ENCODE data around the gene C3orf62. TPM values are rescaled to one million over a fixed set of nuclear protein-coding genes. Genes with fewer than 3 reads are reported as not detected.
A peak's percentile ranks its signal among the peaks of the same experiment; 100 is the strongest.
"Not testable (repeated sequence)": the region's sequence is repeated elsewhere in the genome, so short reads cannot be mapped to it uniquely, and the experiment has no call there.

The C3orf62 gene
- total and polyA plus RNA-seq, 2 experiments from 2014 or later: 3.3 to 4.5 TPM

DNA sequence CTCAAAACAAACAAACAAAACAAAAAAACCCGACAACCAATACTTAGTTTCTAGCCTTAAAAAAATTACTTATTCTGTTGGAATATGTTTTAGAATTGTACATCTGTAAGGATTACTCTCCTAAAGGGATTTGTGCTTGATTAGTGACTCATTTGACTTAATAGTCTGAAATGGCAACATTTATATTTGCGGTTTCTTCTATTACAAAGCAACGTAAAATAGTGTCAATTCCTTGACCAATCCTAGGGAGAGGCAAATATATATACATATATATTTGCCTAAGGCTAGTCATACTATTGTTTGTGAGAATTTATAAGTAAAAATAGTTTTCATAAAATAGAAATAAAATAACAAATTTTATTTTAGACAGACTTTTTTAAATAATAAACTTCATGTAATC is 39.7 kb downstream of the C3orf62 start:
- peaks cover 6% of the 10 kb centered on the region for H3K9me3 ChIP-seq (ENCODE audit: low read depth)
- no peaks in the 10 kb centered on the region for H3K79me2 ChIP-seq
- WGBS (ENCODE audit: low lambda C conversion rate, missing lambda C conversion rate): 93% methylated on average over 3 of the region's 3 CpGs
- DNase-seq (ENCODE audit: low spot score): no peak
- peak overlapping the region; percentile 88 for H3K27ac ChIP-seq
- no peaks in the 10 kb centered on the region for H3K9me2 ChIP-seq (replicated peaks; ENCODE audit: insufficient read depth)
- no peak overlapping the region for H3K4me2 ChIP-seq
- no peaks in the 10 kb centered on the region for H3K27me3 ChIP-seq
- H4K20me1 ChIP-seq (ENCODE audit: insufficient read depth, poor library complexity, severe bottlenecking): no peaks in the 10 kb centered on the region
- H3K4me1 ChIP-seq (ENCODE audit: insufficient read depth): peaks cover 14% of the 10 kb centered on the region
- TF ChIP-seq EZH2phosphoT487 (IDR thresholded peaks at IDR 0.05; ENCODE audit: low read depth, severe bottlenecking, unreplicated experiment): no peak
- no peak for TF ChIP-seq EZH2 (IDR thresholded peaks at IDR 0.05; ENCODE audit: borderline replicate concordance)
- TF ChIP-seq, protein P1, sequence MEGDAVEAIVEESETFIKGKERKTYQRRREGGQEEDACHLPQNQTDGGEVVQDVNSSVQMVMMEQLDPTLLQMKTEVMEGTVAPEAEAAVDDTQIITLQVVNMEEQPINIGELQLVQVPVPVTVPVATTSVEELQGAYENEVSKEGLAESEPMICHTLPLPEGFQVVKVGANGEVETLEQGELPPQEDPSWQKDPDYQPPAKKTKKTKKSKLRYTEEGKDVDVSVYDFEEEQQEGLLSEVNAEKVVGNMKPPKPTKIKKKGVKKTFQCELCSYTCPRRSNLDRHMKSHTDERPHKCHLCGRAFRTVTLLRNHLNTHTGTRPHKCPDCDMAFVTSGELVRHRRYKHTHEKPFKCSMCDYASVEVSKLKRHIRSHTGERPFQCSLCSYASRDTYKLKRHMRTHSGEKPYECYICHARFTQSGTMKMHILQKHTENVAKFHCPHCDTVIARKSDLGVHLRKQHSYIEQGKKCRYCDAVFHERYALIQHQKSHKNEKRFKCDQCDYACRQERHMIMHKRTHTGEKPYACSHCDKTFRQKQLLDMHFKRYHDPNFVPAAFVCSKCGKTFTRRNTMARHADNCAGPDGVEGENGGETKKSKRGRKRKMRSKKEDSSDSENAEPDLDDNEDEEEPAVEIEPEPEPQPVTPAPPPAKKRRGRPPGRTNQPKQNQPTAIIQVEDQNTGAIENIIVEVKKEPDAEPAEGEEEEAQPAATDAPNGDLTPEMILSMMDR (IDR thresholded peaks at IDR 0.05; ENCODE audit: poor library complexity): no peak
- no peak overlapping the region for H3K4me3 ChIP-seq
- no peaks in the 10 kb centered on the region for H3K36me3 ChIP-seq (replicated peaks; ENCODE audit: insufficient read depth, low read depth)
- no peak overlapping the region for H2AFZ ChIP-seq

DNA sequence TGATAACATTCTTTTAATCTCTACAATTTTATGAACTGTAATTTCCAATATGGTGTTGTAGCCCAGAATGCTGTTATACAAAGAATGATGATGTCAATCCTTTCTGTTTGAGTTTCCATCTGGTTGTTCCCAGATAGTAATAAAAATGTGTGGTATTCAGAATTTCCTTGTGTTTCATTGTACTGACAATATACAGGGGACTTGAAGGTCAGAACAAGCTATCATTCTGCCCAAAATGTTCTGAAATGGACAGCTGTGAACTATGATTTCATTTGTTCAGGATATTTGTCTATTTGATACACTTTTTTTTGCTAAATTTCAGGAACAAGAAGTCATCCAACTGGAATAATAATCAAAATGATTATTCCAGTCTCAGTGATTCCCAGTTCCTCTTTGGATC is 40.8 kb downstream of the C3orf62 start:
- H2AFZ ChIP-seq: no peak overlapping the region
- DNase-seq (ENCODE audit: low spot score): no peak
- no peaks in the 10 kb centered on the region for H4K20me1 ChIP-seq (ENCODE audit: insufficient read depth, poor library complexity, severe bottlenecking)
- H3K4me1 ChIP-seq (ENCODE audit: insufficient read depth): peaks cover 14% of the 10 kb centered on the region
- H3K27ac ChIP-seq: no peak overlapping the region
- H3K36me3 ChIP-seq (replicated peaks; ENCODE audit: insufficient read depth, low read depth): no peaks in the 10 kb centered on the region
- no peaks in the 10 kb centered on the region for H3K9me2 ChIP-seq (replicated peaks; ENCODE audit: insufficient read depth)
- H3K79me2 ChIP-seq: no peaks in the 10 kb centered on the region
- H3K4me2 ChIP-seq: no peak overlapping the region
- H3K27me3 ChIP-seq: no peaks in the 10 kb centered on the region
- no peak for TF ChIP-seq EZH2 (IDR thresholded peaks at IDR 0.05; ENCODE audit: borderline replicate concordance)
- TF ChIP-seq, protein P1 (IDR thresholded peaks at IDR 0.05; ENCODE audit: poor library complexity): no peak
- TF ChIP-seq EZH2phosphoT487 (IDR thresholded peaks at IDR 0.05; ENCODE audit: low read depth, severe bottlenecking, unreplicated experiment): no peak
- H3K4me3 ChIP-seq: no peak overlapping the region
- peaks cover 6% of the 10 kb centered on the region for H3K9me3 ChIP-seq (ENCODE audit: low read depth)

GRCh38 chr3:49228817-49229216 is 48.2 kb downstream of the C3orf62 start:
- H3K79me2 ChIP-seq; H3K4me1 ChIP-seq (ENCODE audit: insufficient read depth); H3K36me3 ChIP-seq (replicated peaks; ENCODE audit: insufficient read depth, low read depth); H3K4me3 ChIP-seq; H3K9me2 ChIP-seq (replicated peaks; ENCODE audit: insufficient read depth); H3K27me3 ChIP-seq; DNase-seq (ENCODE audit: low spot score); H4K20me1 ChIP-seq (ENCODE audit: insufficient read depth, poor library complexity, severe bottlenecking); H3K27ac ChIP-seq; H3K4me2 ChIP-seq; H2AFZ ChIP-seq; H3K9me3 ChIP-seq (ENCODE audit: low read depth): not testable (repeated sequence)
- WGBS (ENCODE audit: low lambda C conversion rate, missing lambda C conversion rate): 89% methylated on average over 5 of the region's 5 CpGs

DNA sequence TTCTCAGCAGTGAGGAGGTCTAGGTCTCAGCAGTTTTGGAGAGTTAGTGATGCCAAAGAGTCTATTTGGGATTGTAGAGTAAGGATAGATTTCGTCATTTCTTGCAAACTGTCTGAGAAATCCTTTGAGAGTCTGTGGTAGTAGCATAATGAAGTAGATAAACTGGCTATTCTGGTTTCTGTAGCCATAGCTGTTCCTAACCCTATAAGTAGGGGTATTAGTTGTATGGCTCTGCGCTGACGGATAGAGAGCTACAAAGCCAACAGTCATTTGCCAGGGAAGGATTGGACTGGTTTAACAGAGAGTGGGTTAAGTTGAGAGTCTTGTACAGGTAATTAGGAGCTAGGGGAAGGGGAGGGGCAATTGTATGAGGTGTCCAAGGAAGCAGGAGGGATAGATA is 55.0 kb downstream of the C3orf62 start:
- Histone ChIP-seq H3K27me3 (no peaks in the 10 kb centered on the region), H4K20me1 (ENCODE audit: insufficient read depth, poor library complexity, severe bottlenecking) (no peaks in the 10 kb centered on the region)

GRCh38 chr3:49220985-49221563 is 56.0 kb downstream of the C3orf62 start:
- not testable (repeated sequence) for H3K4me3 ChIP-seq; H3K9me2 ChIP-seq (replicated peaks; ENCODE audit: insufficient read depth); H3K9me3 ChIP-seq (ENCODE audit: low read depth); H3K4me2 ChIP-seq; H4K20me1 ChIP-seq (ENCODE audit: insufficient read depth, poor library complexity, severe bottlenecking); H3K27me3 ChIP-seq; H3K27ac ChIP-seq; DNase-seq (ENCODE audit: low spot score); H3K36me3 ChIP-seq (replicated peaks; ENCODE audit: insufficient read depth, low read depth); H3K4me1 ChIP-seq (ENCODE audit: insufficient read depth); H3K79me2 ChIP-seq; H2AFZ ChIP-seq
- 93% methylated on average over 6 of the region's 6 CpGs for WGBS (ENCODE audit: low lambda C conversion rate, missing lambda C conversion rate)

More for the DNA sequence above, 55.0 kb downstream of the C3orf62 start:
- 80% methylated on average over 3 of the region's 3 CpGs for WGBS (ENCODE audit: low lambda C conversion rate, missing lambda C conversion rate)
- DNase-seq (ENCODE audit: low spot score): no peak
- Histone ChIP-seq H2AFZ (no peak overlapping the region), H3K4me1 (ENCODE audit: insufficient read depth) (no peaks in the 10 kb centered on the region), H3K4me2 (no peak overlapping the region), H3K27ac (no peak overlapping the region), H3K79me2 (no peaks in the 10 kb centered on the region), H3K36me3 (replicated peaks; ENCODE audit: insufficient read depth, low read depth) (no peaks in the 10 kb centered on the region), H3K9me3 (ENCODE audit: low read depth) (no peaks in the 10 kb centered on the region), H3K4me3 (no peak overlapping the region), H3K9me2 (replicated peaks; ENCODE audit: insufficient read depth) (no peaks in the 10 kb centered on the region)
- TF ChIP-seq EZH2 (IDR thresholded peaks at IDR 0.05; ENCODE audit: borderline replicate concordance) (no peak), EZH2phosphoT487 (IDR thresholded peaks at IDR 0.05; ENCODE audit: low read depth, severe bottlenecking, unreplicated experiment) (no peak)
- TF ChIP-seq, protein P1 (IDR thresholded peaks at IDR 0.05; ENCODE audit: poor library complexity): no peak
